NCI-H446 (cell line): ENCODE data around the gene LYZL4.

ENCODE experiments used
- DNase-seq, 2 experiments: peaks; one replicate each; lab custom pipeline; 2025; lab: John Stamatoyannopoulos, UW

Gene LYZL4

DNA sequence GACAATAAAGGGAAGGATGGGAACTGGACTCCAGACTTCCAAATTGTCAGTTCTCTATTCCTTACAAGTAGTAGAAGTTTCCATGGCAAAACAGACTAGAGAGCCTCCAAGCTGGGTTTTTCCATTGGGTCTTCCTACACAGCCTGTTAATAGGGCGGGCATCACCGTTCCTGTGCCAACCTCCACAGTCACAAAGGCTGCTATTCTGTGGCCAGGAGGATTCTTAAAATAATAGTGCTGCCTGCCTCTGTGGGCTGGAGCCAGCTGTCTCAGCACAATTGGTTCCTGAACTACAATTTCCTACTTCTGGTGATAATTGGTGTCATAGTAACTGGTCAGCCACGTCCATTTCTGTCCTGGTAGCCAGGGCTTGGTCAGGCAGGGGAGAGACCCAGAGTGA is 38.6 kb downstream of the LYZL4 start:
- DNase-seq: no peak

DNA sequence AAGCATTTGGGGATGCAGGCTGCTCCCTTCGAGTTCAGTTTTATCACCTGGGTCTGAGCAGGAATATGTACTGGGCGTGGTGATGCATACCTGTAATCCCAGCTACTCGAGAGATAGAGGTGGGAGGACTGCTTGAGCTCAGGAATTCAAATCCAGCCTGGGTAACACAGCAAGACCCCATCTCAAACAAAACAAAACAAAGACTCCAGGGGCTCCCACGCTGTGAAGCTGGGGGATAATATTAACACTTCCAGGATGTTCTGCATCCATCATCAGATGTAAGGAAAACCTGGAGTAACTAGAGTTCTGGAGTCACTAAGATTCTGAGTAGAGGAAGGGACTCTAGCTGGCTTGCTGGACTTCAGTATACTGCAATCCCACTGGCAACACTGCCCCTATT is 40.6 kb downstream of the LYZL4 start:
- no peak for DNase-seq

GRCh38 chr3:42369304-42369703 is 41.1 kb downstream of the LYZL4 start:
- no peak for DNase-seq

- no peak for DNase-seq
These were observed 41.5 kb downstream of the LYZL4 start for GRCh38 chr3:42368861-42369260.

DNA sequence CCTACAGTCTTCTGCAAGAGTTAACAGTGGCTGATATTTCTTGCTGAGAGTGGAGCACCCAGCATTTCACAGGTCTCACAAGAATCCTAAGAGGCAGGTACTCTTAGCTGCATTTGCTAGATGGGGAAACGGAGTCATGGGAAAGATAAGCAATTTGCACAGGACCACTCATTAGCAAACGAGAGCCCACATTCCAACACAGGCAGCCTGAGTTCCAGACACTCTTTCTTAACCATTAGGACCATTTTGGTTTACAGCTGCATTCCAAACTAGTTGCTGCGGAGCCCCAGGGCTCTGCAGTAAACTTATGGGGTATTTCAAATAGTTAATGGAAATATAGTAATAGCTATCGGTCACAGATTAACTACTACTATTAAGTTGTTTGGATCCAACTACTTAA is 42.5 kb downstream of the LYZL4 start:
- no peak for DNase-seq

GRCh38 chr3:42366550-42366949 is 43.9 kb downstream of the LYZL4 start:
- no peak for DNase-seq

DNA sequence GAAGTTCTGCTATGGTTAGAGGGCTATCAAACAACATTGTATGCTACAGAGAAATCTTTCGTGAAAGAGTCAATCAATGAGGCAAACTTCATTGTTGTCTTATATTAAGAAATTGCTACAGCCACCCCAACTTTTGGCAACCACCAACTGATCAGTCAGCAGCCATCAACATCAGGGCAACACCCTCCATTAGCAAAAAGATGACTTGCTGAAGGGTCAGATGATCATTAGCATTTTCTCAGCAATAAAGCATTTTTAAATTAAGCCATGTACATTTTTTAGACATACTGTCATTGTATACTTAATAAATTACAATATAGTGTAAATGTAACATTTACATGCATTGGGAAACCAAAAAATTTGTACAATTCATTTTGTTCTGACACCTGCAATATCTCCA is 53.1 kb downstream of the LYZL4 start:
- no peak for DNase-seq

- no peak for DNase-seq
These were observed 54.8 kb downstream of the LYZL4 start for GRCh38 chr3:42355612-42356011.

DNA sequence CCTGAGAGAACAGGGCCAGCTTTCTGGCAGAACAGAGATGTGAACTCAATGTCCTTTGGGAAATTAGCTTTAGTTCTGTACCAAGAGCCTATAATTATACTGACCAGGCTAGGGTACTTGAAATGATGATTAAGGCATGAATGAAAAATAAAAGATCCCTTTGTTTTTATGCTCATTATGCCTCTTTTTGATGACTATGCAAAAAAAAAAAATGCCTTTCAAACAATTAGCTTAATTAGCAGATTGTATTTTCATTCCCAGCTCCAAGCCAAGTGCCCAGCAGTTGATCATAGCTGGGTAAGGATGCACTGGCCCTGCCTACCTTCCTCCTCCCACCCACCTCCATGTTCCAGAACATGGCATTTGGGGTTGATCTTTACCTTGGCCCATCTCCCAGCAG is 56.8 kb downstream of the LYZL4 start:
- DNase-seq: no peak

GRCh38 chr3:42351207-42351606 is 59.2 kb downstream of the LYZL4 start:
- DNase-seq: no peak

- DNase-seq: no peak
These were observed 60.4 kb downstream of the LYZL4 start for GRCh38 chr3:42349765-42350594.

- no peak for DNase-seq
These were observed 62.5 kb downstream of the LYZL4 start for GRCh38 chr3:42347928-42348327.
